ENCODE measurements around the gene SPATA20. TPM values are rescaled to one million over a fixed set of nuclear protein-coding genes. Genes with fewer than 3 reads are reported as not detected.

SPATA20 gene
- total and polyA plus RNA-seq, 9 donors = 43.5 to 81.2 (median 60.5) TPM

DNA sequence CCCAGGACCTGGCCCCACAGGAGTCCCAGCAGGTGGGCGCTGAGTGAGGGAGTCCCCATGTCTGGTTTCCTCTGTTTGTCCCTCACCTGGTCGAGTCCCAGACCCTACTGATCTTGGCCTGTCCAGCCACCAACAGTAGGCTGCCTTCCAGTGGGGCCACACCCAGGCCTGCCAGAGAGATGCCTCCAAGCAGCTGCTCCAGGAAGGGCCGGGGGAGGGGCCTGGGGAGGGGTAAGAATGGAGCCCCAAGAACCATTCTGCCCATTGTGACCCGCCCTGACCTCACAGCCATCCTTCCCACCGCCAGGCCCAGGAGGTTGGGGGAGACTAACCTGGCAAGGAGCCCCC, 736 bp downstream of the SPATA20 start:
- Histone ChIP-seq H3K9me3 (no peaks in the 10 kb centered on the region), H3K27me3 (no peaks in the 10 kb centered on the region), H3K36me3 (no peaks in the 10 kb centered on the region), H3K4me3 (peak overlapping the region; percentile 63), H3K4me1 (ENCODE audit: insufficient read depth) (peaks cover 6% of the 10 kb centered on the region), H3K27ac (peak overlapping the region; percentile 29 to 90)
- TF ChIP-seq EP300 (IDR thresholded peaks at IDR 0.05) (no peak), POLR2A (IDR thresholded peaks at IDR 0.05) (no peak)
- TF ChIP-seq, protein P1, sequence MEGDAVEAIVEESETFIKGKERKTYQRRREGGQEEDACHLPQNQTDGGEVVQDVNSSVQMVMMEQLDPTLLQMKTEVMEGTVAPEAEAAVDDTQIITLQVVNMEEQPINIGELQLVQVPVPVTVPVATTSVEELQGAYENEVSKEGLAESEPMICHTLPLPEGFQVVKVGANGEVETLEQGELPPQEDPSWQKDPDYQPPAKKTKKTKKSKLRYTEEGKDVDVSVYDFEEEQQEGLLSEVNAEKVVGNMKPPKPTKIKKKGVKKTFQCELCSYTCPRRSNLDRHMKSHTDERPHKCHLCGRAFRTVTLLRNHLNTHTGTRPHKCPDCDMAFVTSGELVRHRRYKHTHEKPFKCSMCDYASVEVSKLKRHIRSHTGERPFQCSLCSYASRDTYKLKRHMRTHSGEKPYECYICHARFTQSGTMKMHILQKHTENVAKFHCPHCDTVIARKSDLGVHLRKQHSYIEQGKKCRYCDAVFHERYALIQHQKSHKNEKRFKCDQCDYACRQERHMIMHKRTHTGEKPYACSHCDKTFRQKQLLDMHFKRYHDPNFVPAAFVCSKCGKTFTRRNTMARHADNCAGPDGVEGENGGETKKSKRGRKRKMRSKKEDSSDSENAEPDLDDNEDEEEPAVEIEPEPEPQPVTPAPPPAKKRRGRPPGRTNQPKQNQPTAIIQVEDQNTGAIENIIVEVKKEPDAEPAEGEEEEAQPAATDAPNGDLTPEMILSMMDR (IDR thresholded peaks at IDR 0.05) = no peak
- WGBS, 3 donors = 63 to 79% (median 69%) methylated on average over 5 of the region's 5 CpGs
- intact Hi-C loops (cut with DNase I) = loop anchor here (5.0 to 10.0 kb wide), 7 partner anchors 65 to 295 kb away; partner anchors contain the start of gene WFIKKN2 (in 1 of the 4)
- DNase-seq = peak in 2 of 5 donors; percentile 57 to 60

DNA sequence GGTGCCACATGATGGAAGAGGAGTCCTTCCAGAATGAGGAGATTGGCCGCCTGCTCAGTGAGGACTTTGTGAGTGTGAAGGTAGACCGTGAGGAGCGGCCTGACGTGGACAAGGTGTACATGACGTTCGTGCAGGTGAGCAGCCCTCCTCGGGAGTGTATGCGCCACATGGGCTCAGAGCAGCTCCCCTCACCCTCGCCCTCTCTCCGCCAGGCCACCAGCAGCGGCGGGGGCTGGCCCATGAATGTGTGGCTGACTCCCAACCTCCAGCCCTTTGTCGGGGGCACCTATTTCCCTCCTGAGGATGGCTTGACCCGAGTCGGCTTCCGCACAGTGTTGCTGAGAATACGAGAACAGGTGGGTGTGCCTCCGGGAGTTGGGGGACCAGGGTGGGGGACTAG, 1.9 kb downstream of the SPATA20 start:
- no peak for TF ChIP-seq EP300 (IDR thresholded peaks at IDR 0.05)
- TF ChIP-seq, protein P1 (IDR thresholded peaks at IDR 0.05) = no peak
- no peak for TF ChIP-seq POLR2A (IDR thresholded peaks at IDR 0.05)
- no peaks in the 10 kb centered on the region for H3K36me3 ChIP-seq
- WGBS, 3 donors = 82 to 88% (median 87%) methylated on average over 18 of the region's 18 CpGs
- H3K9me3 ChIP-seq = no peaks in the 10 kb centered on the region
- no peaks in the 10 kb centered on the region for H3K27me3 ChIP-seq
- H3K4me3 ChIP-seq = no peak overlapping the region
- no peak for DNase-seq
- no peak overlapping the region for H3K27ac ChIP-seq
- intact Hi-C loops (cut with DNase I) = loop anchor here (5.0 to 10.0 kb wide), 7 partner anchors 67 to 293 kb away; partner anchors contain the start of gene WFIKKN2 (in 1 of the 4)
- peaks cover 6% of the 10 kb centered on the region for H3K4me1 ChIP-seq (ENCODE audit: insufficient read depth)

DNA sequence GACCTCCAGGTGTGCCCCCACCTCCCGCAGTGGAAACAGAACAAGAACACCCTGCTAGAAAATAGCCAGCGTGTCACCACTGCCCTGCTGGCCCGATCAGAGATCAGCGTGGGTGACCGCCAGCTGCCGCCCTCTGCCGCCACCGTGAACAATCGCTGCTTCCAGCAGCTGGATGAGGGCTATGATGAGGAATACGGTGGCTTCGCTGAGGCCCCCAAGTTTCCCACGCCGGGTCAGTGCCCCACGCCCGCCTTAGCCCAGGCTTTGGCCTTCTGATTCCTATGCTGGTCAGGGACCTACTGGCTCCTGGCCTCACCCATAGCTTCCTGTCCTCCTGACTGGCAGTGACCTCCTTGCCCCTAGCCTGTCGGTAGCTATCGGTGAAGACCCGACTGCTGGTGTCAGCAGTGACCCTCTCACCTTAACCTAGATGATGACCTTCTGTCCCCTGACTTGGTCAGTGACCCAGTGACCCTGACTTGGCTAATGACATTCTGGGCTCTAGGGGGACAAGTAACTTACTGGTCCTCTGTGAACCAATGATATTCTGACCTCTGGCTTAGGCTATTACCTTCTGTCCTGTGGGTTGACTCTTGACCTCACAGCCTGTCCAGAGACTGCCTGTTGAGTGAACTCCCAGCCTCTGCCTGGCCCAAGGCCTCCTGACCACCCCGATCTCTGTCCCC, 2.4 kb downstream of the SPATA20 start:
- WGBS, 3 donors = 86 to 88% (median 88%) methylated on average over 19 of the region's 19 CpGs
- peaks cover 6% of the 10 kb centered on the region for H3K4me1 ChIP-seq (ENCODE audit: insufficient read depth)
- TF ChIP-seq POLR2A (IDR thresholded peaks at IDR 0.05) (no peak), EP300 (IDR thresholded peaks at IDR 0.05) (no peak)
- TF ChIP-seq, protein P1 (IDR thresholded peaks at IDR 0.05) = no peak
- DNase-seq = no peak
- no peak overlapping the region for H3K27ac ChIP-seq
- intact Hi-C loops (cut with DNase I) = loop anchor here (5.0 to 10.0 kb wide), 7 partner anchors 67 to 293 kb away; partner anchors contain the start of gene WFIKKN2 (in 1 of the 4)
- no peaks in the 10 kb centered on the region for H3K36me3 ChIP-seq
- no peaks in the 10 kb centered on the region for H3K9me3 ChIP-seq
- H3K27me3 ChIP-seq = no peaks in the 10 kb centered on the region
- H3K4me3 ChIP-seq = no peak overlapping the region

DNA sequence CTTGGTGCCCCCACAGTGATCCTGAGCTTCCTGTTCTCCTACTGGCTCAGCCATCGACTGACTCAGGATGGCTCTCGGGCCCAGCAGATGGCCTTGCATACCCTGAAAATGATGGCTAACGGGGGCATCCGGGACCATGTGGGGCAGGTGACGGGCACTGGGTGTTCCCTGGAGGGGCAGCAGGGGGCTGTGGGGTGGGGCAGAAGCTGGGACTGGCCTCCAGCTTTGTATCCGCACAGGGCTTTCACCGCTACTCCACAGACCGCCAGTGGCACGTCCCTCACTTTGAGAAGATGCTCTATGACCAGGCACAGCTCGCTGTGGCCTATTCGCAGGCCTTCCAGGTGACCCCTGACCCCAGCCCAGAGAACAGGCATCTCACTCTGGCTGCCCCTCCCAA, 3.0 kb downstream of the SPATA20 start:
- DNase-seq = no peak
- TF ChIP-seq, protein P1 (IDR thresholded peaks at IDR 0.05) = no peak
- TF ChIP-seq EP300 (IDR thresholded peaks at IDR 0.05) (no peak), POLR2A (IDR thresholded peaks at IDR 0.05) (no peak)
- no peaks in the 10 kb centered on the region for H3K27me3 ChIP-seq
- peaks cover 6% of the 10 kb centered on the region for H3K4me1 ChIP-seq (ENCODE audit: insufficient read depth)
- H3K36me3 ChIP-seq = no peaks in the 10 kb centered on the region
- intact Hi-C loops (cut with DNase I) = loop anchor here (2.0 to 10.0 kb wide), 12 partner anchors 68 to 292 kb away; partner anchors contain the start of gene WFIKKN2 (in 1 of the 4)
- H3K27ac ChIP-seq = no peak overlapping the region
- no peak overlapping the region for H3K4me3 ChIP-seq
- H3K9me3 ChIP-seq = no peaks in the 10 kb centered on the region
- 89 to 94% (median 89%) methylated on average over 11 of the region's 11 CpGs for WGBS, 3 donors

Data from ovary (tissue), 9 donors.